HCT116 (cell line): ENCODE measurements around the gene CX3CR1. TPM values are rescaled to one million over a fixed set of nuclear protein-coding genes. Genes with fewer than 3 reads are reported as not detected.

Experiments
- ATAC-seq: fragments of 200-7000 bp; cut with Tn5 transposase; 2 replicates; pipeline ENCODE4 v1.9.1; 2020; ENCODE audit warnings: mild to moderate bottlenecking, moderate library complexity
- BruUV-seq: library from RNA; stranded (reverse); fragments of 400-500 nt; replicated peaks from 2 replicates; lab custom pipeline; 2021; lab: Mats Ljungman, UMichigan
- CTCF ChIA-PET: fragments of 300-600 bp; sonication (Branson Sonifier 250); formaldehyde crosslinking; loops from one replicate; lab custom pipeline; 2021; ENCODE audit warnings: antibody characterized with exemption; lab: Charles Lee
- POLR2A ChIA-PET: fragments of 300-600, 350-600 bp; sonication (Branson Sonifier 250); formaldehyde crosslinking; loops from one replicate; lab custom pipeline; 2021; ENCODE audit warnings: antibody characterized with exemption; lab: Charles Lee
- RAD21 ChIA-PET, 2 experiments: fragments of 300-600 bp; sonication (Branson Sonifier 250); formaldehyde crosslinking; loops; one replicate each; lab custom pipeline; 2023; ENCODE audit warnings: low total read pairs in 2 of 2; ENCODE audit not compliant: uncharacterized antibody in 2 of 2, unreplicated experiment in 2 of 2, low non-redundant PET in 1 of 2; lab: Charles Lee
- DNase-seq: peaks from one replicate; pipeline ENCODE4 v3.0.0-alpha.2; 2010; ENCODE audit warnings: low read depth, low spot score
- H2AFZ ChIP-seq: fragments of 200-600 bp; shearing (Covaris generic), sonication (generic); 2 replicates; pipeline ENCODE4 v1.6.1; 2017; ENCODE audit warnings: low read depth, mixed run types, mixed read lengths, antibody characterized with exemption, low read length; ENCODE audit not compliant: poor library complexity, severe bottlenecking
- H3K27ac ChIP-seq: 2 replicates; pipeline ENCODE4 v1.5.1; 2012; ENCODE audit warnings: low read depth, low read length
- H3K27me3 ChIP-seq: fragments of 200-600 bp; sonication (generic); 2 replicates; pipeline ENCODE4 v1.6.1; 2016; ENCODE audit warnings: mixed run types, low read length, mixed read lengths; ENCODE audit not compliant: insufficient read depth
- H3K36me3 ChIP-seq, 2 experiments: fragments of 200-500 bp in 1 of 2; fragments of 200-600 bp in 1 of 2; sonication (Bioruptor generic) in 1 of 2; sonication (generic) in 1 of 2; 2 replicates each; pipeline versions ENCODE4 v1.5.1 to v1.6.1; 2014 to 2016; ENCODE audit warnings: low read length in 2 of 2, inconsistent platforms in 1 of 2, mixed read lengths in 1 of 2, mixed run types in 1 of 2; ENCODE audit not compliant: insufficient read depth in 2 of 2, control insufficient read depth in 1 of 2
- H3K4me1 ChIP-seq, 2 experiments: fragments of 200-600 bp in 1 of 2; sonication (generic) in 1 of 2; 2 replicates each; pipeline versions ENCODE4 v1.5.1 to v1.6.1; 2012 to 2017; ENCODE audit warnings: low read length in 2 of 2, inconsistent platforms in 1 of 2, mild to moderate bottlenecking in 1 of 2, mixed read lengths in 1 of 2, mixed run types in 1 of 2, moderate library complexity in 1 of 2; ENCODE audit not compliant: insufficient read depth in 2 of 2, control insufficient read depth in 1 of 2
- H3K4me2 ChIP-seq: fragments of 200-600 bp; sonication (generic); 2 replicates; pipeline ENCODE4 v1.6.1; 2017; ENCODE audit warnings: mixed run types, low read length, mixed read lengths
- H3K4me3 ChIP-seq, 2 experiments: fragments of 200-600 bp in 1 of 2; sonication (generic) in 1 of 2; replicated peaks in 1 of 2; 2 replicates each; pipeline ENCODE4 v1.5.1; 2011 to 2016; ENCODE audit warnings: low read length in 2 of 2, control low read depth in 1 of 2, low read depth in 1 of 2, mild to moderate bottlenecking in 1 of 2, mixed read lengths in 1 of 2, mixed run types in 1 of 2
- H3K79me2 ChIP-seq: fragments of 200-600 bp; sonication (generic); 2 replicates; pipeline ENCODE4 v1.6.1; 2017; ENCODE audit warnings: mild to moderate bottlenecking, mixed run types, low read length, moderate library complexity, mixed read lengths; ENCODE audit not compliant: insufficient read depth
- H3K9ac ChIP-seq: fragments of 200-600 bp; sonication (generic); 2 replicates; pipeline ENCODE4 v1.6.1; 2016; ENCODE audit warnings: low read length, mixed read lengths
- H3K9me2 ChIP-seq: fragments of 200-600 bp; sonication (generic), shearing (Covaris generic); 2 replicates; pipeline ENCODE4 v1.6.1; 2017; ENCODE audit warnings: mixed run types, mild to moderate bottlenecking, moderate library complexity; ENCODE audit not compliant: insufficient read depth
- H3K9me3 ChIP-seq, 2 experiments: fragments of 200-500 bp in 1 of 2; fragments of 200-600 bp in 1 of 2; sonication (Bioruptor generic) in 1 of 2; sonication (generic) in 1 of 2; 2 replicates each; pipeline ENCODE4 v1.6.1; 2014 to 2017; ENCODE audit warnings: low read length in 2 of 2, mixed read lengths in 2 of 2, inconsistent platforms in 1 of 2, low read depth in 1 of 2, mild to moderate bottlenecking in 1 of 2, mixed run types in 1 of 2, moderate library complexity in 1 of 2; ENCODE audit not compliant: control insufficient read depth in 1 of 2, insufficient read depth in 1 of 2
- H4K20me1 ChIP-seq: fragments of 200-600 bp; sonication (generic), shearing (Covaris generic); 2 replicates; pipeline ENCODE4 v1.6.1; 2017; ENCODE audit warnings: mixed run types, mild to moderate bottlenecking, moderate library complexity; ENCODE audit not compliant: insufficient read depth
- CBX3 ChIP-seq: IDR thresholded peaks from 2 replicates; pipeline ENCODE4 v1.6.1; 2012; ENCODE audit warnings: low read depth
- CEBPB ChIP-seq: IDR thresholded peaks from 2 replicates; pipeline ENCODE4 v1.6.1; 2012; ENCODE audit warnings: low read depth
- EZH2 ChIP-seq: fragments of 200-600 bp; sonication (generic); IDR thresholded peaks from 2 replicates; pipeline ENCODE4 v1.6.1; 2017; ENCODE audit warnings: antibody characterized with exemption, mixed run types
- JUND ChIP-seq: IDR thresholded peaks from 2 replicates; pipeline ENCODE4 v1.6.1; 2012
- SIN3A ChIP-seq: IDR thresholded peaks from 2 replicates; pipeline ENCODE4 v1.6.1; 2012; ENCODE audit warnings: low read depth
- SRF ChIP-seq: IDR thresholded peaks from 2 replicates; pipeline ENCODE4 v1.6.1; 2012; ENCODE audit warnings: low read depth
- TCF7L2 ChIP-seq: IDR thresholded peaks from 2 replicates; pipeline ENCODE4 v1.7.0; 2011; ENCODE audit warnings: borderline replicate concordance, inconsistent platforms; ENCODE audit not compliant: insufficient read depth, insufficient read length; ENCODE audit errors: extremely low read depth
- YY1 ChIP-seq: IDR thresholded peaks from 2 replicates; pipeline ENCODE4 v1.6.1; 2011; ENCODE audit warnings: low read length, low read depth, moderate library complexity, mild to moderate bottlenecking; ENCODE audit not compliant: insufficient replicate concordance; ENCODE audit errors: extremely low read depth
- ZBTB33 ChIP-seq: IDR thresholded peaks from 2 replicates; pipeline ENCODE4 v1.6.1; 2011; ENCODE audit warnings: mild to moderate bottlenecking, low read length, moderate library complexity; ENCODE audit not compliant: insufficient replicate concordance; ENCODE audit errors: extremely low read depth
- ZFX ChIP-seq: fragments of 450-650 bp; IDR thresholded peaks from 2 replicates; pipeline ENCODE4 v1.6.1; 2017
- ZNF274 ChIP-seq: fragments of 200-500 bp; sonication (Bioruptor generic); IDR thresholded peaks from 2 replicates; pipeline ENCODE4 v1.6.1; 2014; ENCODE audit warnings: mild to moderate bottlenecking, low read depth, low read length, inconsistent platforms
- intact Hi-C: fragments of 100-400 bp; cut with micrococcal nuclease; formaldehyde crosslinking; loops from 2 replicates; pipeline ENCODE4 v1.10.0; 2022
- total RNA-seq: library from RNA; stranded (reverse); gene quantifications from one replicate; pipeline ENCODE4 v1.2.1, GENCODE V29; 2021; ENCODE audit not compliant: unreplicated experiment
- TF ChIP-seq, protein P1 (sequence below): IDR thresholded peaks from 2 replicates; pipeline ENCODE4 v1.6.1; 2012
- TF ChIP-seq, protein P2 (sequence below), 3 experiments: fragments of 200-600 bp in 1 of 3; sonication (generic) in 1 of 3; IDR thresholded peaks in 2 of 3; conservative IDR thresholded peaks in 1 of 3; 2 replicates each; pipeline ENCODE4 v1.5.1; 2012 to 2017; ENCODE audit warnings: low read depth in 2 of 3, low read length in 2 of 3, antibody characterized with exemption in 1 of 3, borderline replicate concordance in 1 of 3, control low read depth in 1 of 3, mild to moderate bottlenecking in 1 of 3, mixed read lengths in 1 of 3, mixed run types in 1 of 3, moderate library complexity in 1 of 3; ENCODE audit not compliant: insufficient read depth in 1 of 3

Gene CX3CR1
- total RNA-seq, 1 experiment from 2014 or later = 0.10 TPM

DNA sequence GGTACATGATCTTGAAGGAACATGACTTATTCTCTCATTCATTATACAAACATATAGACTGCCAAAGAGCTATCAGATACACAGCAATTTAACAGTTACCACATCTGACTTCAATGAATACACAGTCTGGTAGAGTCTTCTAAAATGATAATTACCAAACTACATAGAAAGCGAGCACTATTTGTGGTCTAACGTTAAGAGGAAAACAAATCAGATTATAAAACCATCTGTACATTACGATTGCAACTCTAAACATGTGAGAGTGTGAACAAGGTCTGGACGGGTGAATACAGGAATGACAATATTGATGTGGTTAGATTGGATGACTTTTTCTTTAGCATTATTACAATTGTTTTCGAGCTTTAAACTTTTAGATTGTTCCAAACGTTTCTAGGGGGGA is 16.3 kb downstream of the CX3CR1 start:
- TF ChIP-seq, protein P1, sequence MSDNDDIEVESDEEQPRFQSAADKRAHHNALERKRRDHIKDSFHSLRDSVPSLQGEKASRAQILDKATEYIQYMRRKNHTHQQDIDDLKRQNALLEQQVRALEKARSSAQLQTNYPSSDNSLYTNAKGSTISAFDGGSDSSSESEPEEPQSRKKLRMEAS = no peak
- no peak for TF ChIP-seq ZFX
- TF ChIP-seq, all 23 proteins: peak for 0
- DNase-seq (no peak), ATAC-seq (no peak)
- CTCF ChIA-PET = no interaction called here
- H3K4me2 ChIP-seq = no peak overlapping the region
- H3K4me3 ChIP-seq = no peak overlapping the region
- POLR2A ChIA-PET = no interaction called here
- intact Hi-C loops = no loop called here
- peaks cover 48% of the 10 kb centered on the region for H3K27me3 ChIP-seq
- no peaks in the 10 kb centered on the region for H4K20me1 ChIP-seq
- H3K79me2 ChIP-seq = no peaks in the 10 kb centered on the region
- no peaks in the 10 kb centered on the region for H3K9me3 ChIP-seq
- H3K9ac ChIP-seq = no peak overlapping the region
- H3K4me1 ChIP-seq = no peaks in the 10 kb centered on the region; a peak in 1 of 4 replicates
- no peak overlapping the region for H2AFZ ChIP-seq
- BruUV-seq = no TSS peak
- H3K36me3 ChIP-seq = no peaks in the 10 kb centered on the region
- H3K9me2 ChIP-seq = no peaks in the 10 kb centered on the region
- RAD21 ChIA-PET = interaction anchor here in 1 of 2 experiments (1.1 kb wide), 1 partner anchor 24 kb away, joined by 3 read pairs; no protein-coding TSS in a partner anchor
- H3K27ac ChIP-seq = no peak overlapping the region

- no peak for ATAC-seq
- CTCF ChIA-PET = interaction anchor here (1.1 kb wide), 1 partner anchor 29 kb away, joined by 3 read pairs; no protein-coding TSS in a partner anchor
- no peaks in the 10 kb centered on the region for H3K36me3 ChIP-seq
- no peaks in the 10 kb centered on the region for H4K20me1 ChIP-seq
- TF ChIP-seq, protein P2, sequence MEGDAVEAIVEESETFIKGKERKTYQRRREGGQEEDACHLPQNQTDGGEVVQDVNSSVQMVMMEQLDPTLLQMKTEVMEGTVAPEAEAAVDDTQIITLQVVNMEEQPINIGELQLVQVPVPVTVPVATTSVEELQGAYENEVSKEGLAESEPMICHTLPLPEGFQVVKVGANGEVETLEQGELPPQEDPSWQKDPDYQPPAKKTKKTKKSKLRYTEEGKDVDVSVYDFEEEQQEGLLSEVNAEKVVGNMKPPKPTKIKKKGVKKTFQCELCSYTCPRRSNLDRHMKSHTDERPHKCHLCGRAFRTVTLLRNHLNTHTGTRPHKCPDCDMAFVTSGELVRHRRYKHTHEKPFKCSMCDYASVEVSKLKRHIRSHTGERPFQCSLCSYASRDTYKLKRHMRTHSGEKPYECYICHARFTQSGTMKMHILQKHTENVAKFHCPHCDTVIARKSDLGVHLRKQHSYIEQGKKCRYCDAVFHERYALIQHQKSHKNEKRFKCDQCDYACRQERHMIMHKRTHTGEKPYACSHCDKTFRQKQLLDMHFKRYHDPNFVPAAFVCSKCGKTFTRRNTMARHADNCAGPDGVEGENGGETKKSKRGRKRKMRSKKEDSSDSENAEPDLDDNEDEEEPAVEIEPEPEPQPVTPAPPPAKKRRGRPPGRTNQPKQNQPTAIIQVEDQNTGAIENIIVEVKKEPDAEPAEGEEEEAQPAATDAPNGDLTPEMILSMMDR (IDR thresholded peaks at IDR 0.05 in 2 of 3, conservative IDR thresholded peaks at IDR 0.05 in 1 of 3; ENCODE audit: borderline replicate concordance in 1 of 3, insufficient read depth in 1 of 3, low read depth in 2 of 3, low read length in 2 of 3) = no peak
- TF ChIP-seq SIN3A (no peak), EZH2 (no peak), JUND (no peak), ZNF274 (no peak), TCF7L2 (no peak), ZBTB33 (no peak), ZFX (no peak), SRF (no peak), CBX3 (no peak), CEBPB (no peak), YY1 (no peak)
- TF ChIP-seq, protein P1 = no peak
- H3K9ac ChIP-seq = no peak overlapping the region
- no peak overlapping the region for H3K27ac ChIP-seq
- H3K4me1 ChIP-seq = no peaks in the 10 kb centered on the region; a peak in 1 of 4 replicates
- H2AFZ ChIP-seq = no peak overlapping the region
- no peaks in the 10 kb centered on the region for H3K9me2 ChIP-seq
- H3K27me3 ChIP-seq = peaks cover 54% of the 10 kb centered on the region
- intact Hi-C loops = no loop called here
- POLR2A ChIA-PET = no interaction called here
- DNase-seq = no peak
- no peaks in the 10 kb centered on the region for H3K79me2 ChIP-seq
- RAD21 ChIA-PET = interaction anchor here in 1 of 2 experiments (1.1 kb wide), 1 partner anchor 25 kb away, joined by 3 read pairs; no protein-coding TSS in a partner anchor
- H3K4me3 ChIP-seq = no peak overlapping the region
- BruUV-seq = no TSS peak
- H3K4me2 ChIP-seq = no peak overlapping the region
- H3K9me3 ChIP-seq = no peaks in the 10 kb centered on the region
These were observed 17.0 kb downstream of the CX3CR1 start for GRCh38 chr3:39262846-39263245.
